Stimulated activated CD8-positive, alpha-beta memory T cell treated with anti-CD3 and anti-CD28 coated beads, Interleukin-2, amount 100 ng/mL, for 48 hours (primary cell): Measurements from ENCODE around the gene CCDC182.

Experiments
- DNase-seq, 2 donors: peaks; one replicate each; pipeline ENCODE4 v3.0.0-alpha.2; 2020; ENCODE audit warnings: low read depth in 2 of 2

CCDC182 gene

DNA sequence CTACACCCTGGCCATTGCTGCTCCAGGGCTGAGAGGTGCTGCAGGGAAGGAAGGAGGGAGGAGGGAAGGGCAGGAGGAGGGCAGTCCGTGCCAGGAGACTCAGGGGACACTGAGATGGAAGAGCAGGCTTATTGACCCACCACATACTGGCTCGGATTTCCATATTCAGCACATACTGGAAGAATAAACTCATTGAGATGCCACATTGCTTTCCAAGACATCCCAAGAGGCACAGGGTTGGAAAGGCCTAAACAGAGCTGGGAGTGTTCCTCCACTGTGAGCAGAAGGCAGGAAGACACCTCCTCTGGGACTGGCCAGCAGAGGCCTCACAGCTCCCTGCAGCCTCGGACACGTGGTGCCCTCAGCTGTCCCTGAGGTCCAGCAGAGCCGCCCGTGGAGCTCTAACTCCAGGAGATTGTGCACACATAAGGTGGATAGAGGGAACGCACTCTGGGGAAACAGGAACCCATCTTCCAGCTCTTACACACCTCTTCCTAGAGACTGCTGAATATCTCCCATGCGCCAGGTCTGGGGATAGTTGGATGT is 17.4 kb downstream of the CCDC182 start:
- no peak for DNase-seq

DNA sequence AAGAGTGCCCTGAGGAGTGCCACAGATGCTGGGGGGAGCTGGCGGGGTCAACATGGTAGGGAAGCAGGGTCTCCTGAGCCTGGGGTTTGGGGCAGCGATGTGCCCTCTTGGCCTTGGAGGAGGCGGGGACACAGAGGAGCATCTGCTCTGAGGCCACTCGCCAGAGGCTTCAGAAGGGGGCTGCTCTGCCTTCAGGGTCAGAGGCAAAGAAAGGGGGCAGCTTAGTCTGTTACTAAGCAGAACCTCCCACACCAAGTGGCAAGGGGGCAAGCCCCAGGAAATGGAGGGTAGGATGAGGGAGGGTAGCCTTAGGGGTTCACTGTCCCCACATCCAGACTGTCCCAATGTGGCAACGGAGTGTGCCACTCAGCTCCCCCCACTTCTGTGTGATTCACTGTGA is 18.3 kb downstream of the CCDC182 start:
- no peak for DNase-seq

- DNase-seq: no peak
These were observed 18.8 kb downstream of the CCDC182 start for GRCh38 chr17:57726213-57726790.

- no peak for DNase-seq
These were observed 20.4 kb downstream of the CCDC182 start for GRCh38 chr17:57724729-57725125.

- no peak for DNase-seq
These were observed 20.9 kb downstream of the CCDC182 start for GRCh38 chr17:57724026-57724728.

- no peak for DNase-seq
These were observed 21.6 kb downstream of the CCDC182 start for GRCh38 chr17:57723427-57724025.

GRCh38 chr17:57722704-57723043 is 22.4 kb downstream of the CCDC182 start:
- DNase-seq: no peak

DNA sequence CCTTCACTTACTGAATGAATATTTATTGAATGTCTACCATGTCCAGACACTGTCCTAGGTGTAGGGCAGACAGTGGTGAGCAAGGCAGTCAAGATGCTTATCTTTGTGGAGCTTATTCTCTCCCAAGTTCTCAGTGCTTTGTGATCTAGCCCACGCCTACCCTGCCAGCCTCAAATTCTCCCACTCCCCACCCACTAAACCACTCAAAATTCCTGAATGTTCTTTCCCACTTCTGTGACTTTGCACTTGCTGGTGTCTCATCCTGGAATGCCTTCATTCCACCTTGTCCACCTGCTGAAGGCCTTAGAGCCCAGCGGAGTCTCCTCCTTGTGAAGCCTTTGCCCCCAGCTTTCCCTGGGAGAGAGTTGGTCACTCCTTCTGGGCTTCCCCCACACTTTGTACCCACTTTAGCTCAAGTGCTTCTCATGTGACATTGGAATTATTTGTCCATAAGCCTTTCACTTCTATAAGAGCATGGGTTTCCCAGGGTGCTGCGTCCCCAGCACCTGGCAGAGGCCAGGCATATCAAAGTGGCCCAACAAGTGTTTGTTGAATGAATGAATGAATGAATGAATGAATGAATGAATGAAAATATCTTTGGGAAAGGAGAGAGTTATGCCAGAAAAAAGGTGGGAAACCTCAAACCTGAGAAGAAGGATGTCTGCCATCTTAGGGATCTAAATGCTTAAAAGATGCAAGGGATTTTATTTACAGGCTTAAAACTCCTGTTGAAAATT is 23.0 kb downstream of the CCDC182 start:
- no peak for DNase-seq

- DNase-seq: no peak
These were observed 24.6 kb downstream of the CCDC182 start for GRCh38 chr17:57720386-57721035.

DNA sequence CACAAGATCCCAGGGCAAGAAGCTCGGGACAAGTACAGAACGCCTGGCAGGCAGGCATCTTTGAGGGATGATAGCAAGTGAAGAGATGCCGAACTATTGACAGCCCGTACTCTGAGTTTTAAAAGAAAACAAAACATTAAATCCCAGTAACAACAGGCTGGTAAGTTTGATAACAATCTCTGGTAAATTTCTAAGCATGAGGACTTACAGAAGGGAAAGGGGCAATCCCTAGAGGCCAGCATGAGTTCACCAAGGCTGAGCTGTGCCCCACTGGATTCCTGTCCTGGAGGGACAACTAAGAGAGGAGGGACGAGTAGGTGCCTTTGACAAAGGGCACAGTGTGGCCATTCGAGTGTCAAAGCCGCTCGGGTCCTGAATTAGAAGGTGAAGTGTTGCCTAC is 26.2 kb downstream of the CCDC182 start:
- DNase-seq: no peak

- DNase-seq: no peak
These were observed 29.1 kb downstream of the CCDC182 start for GRCh38 chr17:57715981-57716380.

- no peak for DNase-seq
These were observed 30.4 kb downstream of the CCDC182 start for GRCh38 chr17:57714665-57715180.

GRCh38 chr17:57713140-57713539 is 32.0 kb downstream of the CCDC182 start:
- no peak for DNase-seq

DNA sequence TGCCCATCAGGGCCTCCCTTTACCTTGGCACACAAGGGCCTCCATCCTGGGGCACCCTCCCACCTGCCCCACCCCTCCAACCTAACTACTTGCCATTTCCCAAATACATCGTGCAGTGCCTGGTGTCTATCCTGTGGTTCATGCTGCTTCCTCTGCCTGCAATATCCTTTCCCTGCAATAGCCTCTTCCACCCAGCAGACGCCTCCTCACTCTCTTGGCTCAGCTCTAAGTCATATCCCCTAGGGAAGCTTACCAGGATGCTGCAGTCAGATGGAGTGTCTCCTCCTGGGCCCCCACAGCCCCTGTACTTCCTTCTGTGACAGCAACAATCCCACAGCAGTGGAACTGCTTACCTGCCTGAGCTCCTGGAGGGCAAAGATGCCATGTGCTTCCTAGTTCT is 36.7 kb downstream of the CCDC182 start:
- DNase-seq: no peak

- DNase-seq: no peak
These were observed 37.2 kb downstream of the CCDC182 start for GRCh38 chr17:57707892-57708291.

DNA sequence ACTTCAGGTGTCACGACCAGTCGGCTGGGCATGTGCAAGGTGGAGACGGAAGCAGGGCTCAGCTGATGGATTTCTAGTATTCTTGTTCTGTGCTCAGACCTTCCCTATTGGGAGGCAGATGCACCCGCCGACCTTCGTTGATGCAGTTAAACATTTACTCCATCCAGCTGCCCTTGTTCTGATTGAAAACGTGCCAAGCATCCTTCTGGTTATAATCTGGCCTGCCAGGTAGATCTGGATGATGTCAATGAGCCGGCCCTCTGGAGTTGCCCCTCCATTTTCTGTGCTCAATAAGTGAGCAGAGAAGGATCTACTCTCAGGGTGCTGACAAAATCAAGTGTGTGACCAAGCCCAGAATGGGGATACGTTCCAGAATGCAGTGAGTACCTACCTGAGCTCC is 38.3 kb downstream of the CCDC182 start:
- DNase-seq: no peak

DNA sequence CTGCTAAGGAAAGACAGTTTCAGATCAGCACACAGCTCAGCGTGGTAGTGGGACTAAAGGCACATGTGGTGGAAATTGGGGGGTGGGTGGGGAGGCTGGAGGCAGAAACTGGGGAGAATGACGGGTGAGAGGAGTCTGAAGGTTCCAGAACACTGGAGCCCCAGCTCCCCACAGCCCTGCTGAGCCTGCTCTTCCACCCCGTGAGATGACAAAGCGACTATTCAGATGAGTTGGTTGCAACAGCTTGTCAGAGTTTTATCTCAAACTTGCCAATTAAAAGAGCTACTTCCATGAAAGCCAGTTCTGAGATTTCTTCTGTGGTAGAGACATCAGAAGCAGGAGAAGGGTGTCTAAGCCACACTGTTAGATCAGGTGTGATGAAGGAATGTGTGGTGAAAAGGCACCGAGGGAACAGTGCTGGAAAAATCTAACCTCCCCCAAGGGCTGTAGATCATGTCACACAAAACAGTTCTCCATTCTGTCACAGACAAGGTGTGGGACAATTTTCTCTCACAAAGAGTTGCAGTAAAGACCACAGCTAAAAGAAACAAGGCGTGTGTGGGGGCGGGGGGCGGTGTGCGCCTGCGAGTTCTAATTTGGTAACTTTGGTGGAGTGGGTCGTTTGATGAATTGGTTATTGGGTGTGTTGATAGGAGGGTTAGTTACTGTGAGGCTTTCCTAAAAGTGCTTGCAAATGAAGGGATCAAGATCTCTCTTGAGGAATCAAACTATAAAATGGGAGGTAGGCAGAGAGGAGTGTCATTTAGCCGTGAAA is 39.0 kb downstream of the CCDC182 start:
- DNase-seq: no peak

- DNase-seq: no peak
These were observed 40.7 kb downstream of the CCDC182 start for GRCh38 chr17:57704448-57704847.

- no peak for DNase-seq
These were observed 41.8 kb downstream of the CCDC182 start for GRCh38 chr17:57703273-57703672.

DNA sequence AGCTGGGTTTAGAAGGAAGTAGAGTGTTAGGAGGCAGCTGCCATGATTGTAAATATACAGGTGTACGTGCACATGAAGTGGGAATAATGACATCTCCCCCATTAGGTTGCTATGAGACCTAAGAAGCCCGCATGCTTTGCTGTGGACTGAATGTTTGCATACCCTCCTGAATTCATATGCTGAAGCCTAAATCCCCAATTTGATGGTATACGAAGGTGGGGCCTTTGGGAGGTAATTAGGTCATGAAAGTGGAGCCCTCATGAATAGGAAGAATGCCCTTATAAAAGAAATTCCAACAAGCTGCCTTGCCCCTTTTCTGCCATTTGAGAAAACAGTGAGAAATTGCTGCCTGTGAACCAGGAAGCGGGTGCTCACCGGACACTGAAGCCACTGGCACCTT is 44.0 kb downstream of the CCDC182 start:
- DNase-seq: no peak

GRCh38 chr17:57699751-57700219 is 45.3 kb downstream of the CCDC182 start:
- DNase-seq: no peak
